Measurements from ENCODE around the gene PALM. TPM values are rescaled to one million over a fixed set of nuclear protein-coding genes. Genes with fewer than 3 reads are reported as not detected.

Gene PALM
- total and polyA plus RNA-seq, 5 donors: 30.3 to 84.9 (median 41.5) TPM

DNA sequence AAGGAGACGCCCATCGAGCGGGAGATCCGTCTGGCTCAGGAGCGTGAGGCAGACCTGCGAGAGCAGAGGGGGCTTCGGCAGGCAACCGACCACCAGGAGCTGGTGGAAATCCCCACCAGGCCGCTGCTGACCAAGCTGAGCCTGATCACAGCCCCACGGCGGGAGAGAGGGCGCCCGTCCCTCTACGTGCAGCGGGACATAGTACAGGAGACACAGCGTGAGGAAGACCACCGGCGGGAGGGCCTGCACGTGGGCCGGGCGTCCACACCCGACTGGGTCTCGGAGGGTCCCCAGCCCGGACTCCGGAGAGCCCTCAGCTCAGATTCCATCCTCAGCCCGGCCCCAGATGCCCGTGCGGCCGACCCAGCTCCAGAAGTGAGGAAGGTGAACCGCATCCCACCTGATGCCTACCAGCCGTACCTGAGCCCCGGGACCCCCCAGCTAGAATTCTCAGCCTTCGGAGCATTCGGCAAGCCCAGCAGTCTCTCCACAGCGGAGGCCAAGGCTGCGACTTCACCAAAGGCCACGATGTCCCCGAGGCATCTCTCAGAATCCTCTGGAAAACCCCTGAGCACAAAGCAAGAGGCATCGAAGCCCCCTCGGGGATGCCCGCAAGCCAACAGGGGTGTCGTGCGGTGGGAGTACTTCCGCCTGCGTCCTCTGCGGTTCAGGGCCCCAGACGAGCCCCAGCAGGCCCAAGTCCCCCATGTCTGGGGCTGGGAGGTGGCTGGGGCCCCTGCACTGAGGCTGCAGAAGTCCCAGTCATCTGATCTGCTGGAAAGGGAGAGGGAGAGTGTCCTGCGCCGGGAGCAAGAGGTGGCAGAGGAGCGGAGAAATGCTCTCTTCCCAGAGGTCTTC, 49.3 kb downstream of the PALM start:
- ATAC-seq: no peak

GRCh38 chr19:763181-763580, 54.4 kb downstream of the PALM start:
- no peaks in the 10 kb centered on the region for H3K4me1 ChIP-seq (ENCODE audit: control insufficient read depth, insufficient read depth, low read length)
- DNase-seq: no peak
- H3K27me3 ChIP-seq (ENCODE audit: control insufficient read depth, insufficient read depth): no peaks in the 10 kb centered on the region
- 94% methylated on average over 10 of the region's 10 CpGs for WGBS
- ATAC-seq: no peak
- no peak overlapping the region for H3K27ac ChIP-seq (ENCODE audit: low read length)
- no peak overlapping the region for H3K4me3 ChIP-seq (ENCODE audit: low read length)
- intact Hi-C loops (cut with DNase I): loop anchor here in 2 of 4 donors (10.0 kb wide), 2 partner anchors 162 to 222 kb away; partner anchors contain the start of genes ARID3A (in 1 of the 2) and WDR18 (in 1 of the 2)
- H3K9me3 ChIP-seq (ENCODE audit: control insufficient read depth, low read length): no peaks in the 10 kb centered on the region

More for the DNA sequence above, 49.3 kb downstream of the PALM start:
- intact Hi-C loops (cut with DNase I): no loop called here
- Histone ChIP-seq H3K27me3 (ENCODE audit: control insufficient read depth, insufficient read depth) (no peaks in the 10 kb centered on the region), H3K27ac (ENCODE audit: low read length) (no peak overlapping the region), H3K4me1 (ENCODE audit: control insufficient read depth, insufficient read depth, low read length) (no peaks in the 10 kb centered on the region), H3K9me3 (ENCODE audit: control insufficient read depth, low read length) (no peaks in the 10 kb centered on the region), H3K4me3 (ENCODE audit: low read length) (no peak overlapping the region)
- no peak for DNase-seq
- WGBS: 96% methylated on average over 50 of the region's 50 CpGs

- no peak for DNase-seq
- Histone ChIP-seq H3K9me3 (ENCODE audit: control insufficient read depth, low read length) (no peaks in the 10 kb centered on the region), H3K4me1 (ENCODE audit: control insufficient read depth, insufficient read depth, low read length) (no peaks in the 10 kb centered on the region), H3K27me3 (ENCODE audit: control insufficient read depth, insufficient read depth) (no peaks in the 10 kb centered on the region), H3K27ac (ENCODE audit: low read length) (no peak overlapping the region), H3K4me3 (ENCODE audit: low read length) (no peak overlapping the region)
- intact Hi-C loops (cut with DNase I): loop anchor here in 2 of 4 donors (10.0 kb wide), 2 partner anchors 161 to 221 kb away; partner anchors contain the start of genes ARID3A (in 1 of the 2) and WDR18 (in 1 of the 2)
- 91% methylated on average over 6 of the region's 6 CpGs for WGBS
- ATAC-seq: no peak
These were observed 55.1 kb downstream of the PALM start for GRCh38 chr19:763869-764268.

DNA sequence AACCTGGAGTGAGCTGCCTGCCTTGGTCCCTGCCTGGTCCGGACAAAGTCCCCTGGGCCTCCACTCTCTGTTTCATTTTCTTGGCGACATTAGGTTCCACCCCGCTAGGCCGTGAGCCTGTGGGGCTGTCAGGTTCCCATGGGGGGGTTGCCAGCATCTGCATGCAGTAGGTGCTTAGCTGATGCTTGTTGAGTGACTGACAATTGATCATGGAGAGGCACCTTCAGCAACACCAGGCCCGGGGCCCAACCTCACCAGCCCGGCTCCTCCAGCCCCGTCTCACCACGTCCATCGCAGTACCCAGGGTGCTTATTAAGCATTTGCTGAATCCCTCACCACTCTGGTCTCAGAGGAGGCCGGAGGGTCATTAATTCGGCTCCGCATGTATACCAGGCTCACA, 55.6 kb downstream of the PALM start:
- DNase-seq: no peak
- intact Hi-C loops (cut with DNase I): loop anchor here in 2 of 4 donors (10.0 kb wide), 2 partner anchors 160 to 220 kb away; partner anchors contain the start of genes ARID3A (in 1 of the 2) and WDR18 (in 1 of the 2)
- Histone ChIP-seq H3K4me1 (ENCODE audit: control insufficient read depth, insufficient read depth, low read length) (no peaks in the 10 kb centered on the region), H3K9me3 (ENCODE audit: control insufficient read depth, low read length) (no peaks in the 10 kb centered on the region), H3K4me3 (ENCODE audit: low read length) (no peak overlapping the region), H3K27ac (ENCODE audit: low read length) (no peak overlapping the region), H3K27me3 (ENCODE audit: control insufficient read depth, insufficient read depth) (no peaks in the 10 kb centered on the region)
- ATAC-seq: peak in 1 of 2 donors; percentile 6
- 90% methylated on average over 12 of the region's 12 CpGs for WGBS

GRCh38 chr19:765179-765738, 56.5 kb downstream of the PALM start:
- H3K27ac ChIP-seq (ENCODE audit: low read length): no peak overlapping the region
- no peak overlapping the region for H3K4me3 ChIP-seq (ENCODE audit: low read length)
- WGBS: 80% methylated on average over 7 of the region's 7 CpGs
- H3K27me3 ChIP-seq (ENCODE audit: control insufficient read depth, insufficient read depth): no peaks in the 10 kb centered on the region
- no peaks in the 10 kb centered on the region for H3K4me1 ChIP-seq (ENCODE audit: control insufficient read depth, insufficient read depth, low read length)
- H3K9me3 ChIP-seq (ENCODE audit: control insufficient read depth, low read length): no peaks in the 10 kb centered on the region
- DNase-seq (no peak), ATAC-seq (peak; percentile 7 to 13)
- intact Hi-C loops (cut with DNase I): loop anchor here in 3 of 4 donors (5.0 to 10.0 kb wide), 4 partner anchors 92 to 220 kb away; partner anchors contain the start of genes ARID3A (in 1 of the 3), CFD (in 1 of the 3) and WDR18 (in 1 of the 3)

GRCh38 chr19:768424-768823, 59.7 kb downstream of the PALM start:
- ATAC-seq: no peak
- intact Hi-C loops (cut with DNase I): loop anchor here in 3 of 4 donors (5.0 to 10.0 kb wide), 4 partner anchors 89 to 216 kb away; partner anchors contain the start of genes ARID3A (in 1 of the 3), CFD (in 1 of the 3) and WDR18 (in 1 of the 3)
- 67% methylated on average over 14 of the region's 14 CpGs for WGBS
- Histone ChIP-seq H3K4me1 (ENCODE audit: control insufficient read depth, insufficient read depth, low read length) (no peaks in the 10 kb centered on the region), H3K27me3 (ENCODE audit: control insufficient read depth, insufficient read depth) (no peaks in the 10 kb centered on the region), H3K27ac (ENCODE audit: low read length) (no peak overlapping the region), H3K4me3 (ENCODE audit: low read length) (no peak overlapping the region), H3K9me3 (ENCODE audit: control insufficient read depth, low read length) (no peaks in the 10 kb centered on the region)
- no peak for DNase-seq

- Histone ChIP-seq H3K27ac (ENCODE audit: low read length) (no peak overlapping the region), H3K9me3 (ENCODE audit: control insufficient read depth, low read length) (no peaks in the 10 kb centered on the region), H3K4me1 (ENCODE audit: control insufficient read depth, insufficient read depth, low read length) (no peaks in the 10 kb centered on the region), H3K4me3 (ENCODE audit: low read length) (no peak overlapping the region), H3K27me3 (ENCODE audit: control insufficient read depth, insufficient read depth) (no peaks in the 10 kb centered on the region)
- ATAC-seq (peak; percentile 15 to 22), DNase-seq (no peak)
- intact Hi-C loops (cut with DNase I): loop anchor here (1.0 to 10.0 kb wide), 8 partner anchors 85 to 215 kb away; partner anchors contain the start of genes CFD (in 2 of the 4), WDR18 (in 2 of the 4), ARID3A (in 1 of the 4) and ELANE (in 1 of the 4)
- WGBS: 80% methylated on average over 6 of the region's 6 CpGs
These were observed 60.9 kb downstream of the PALM start for GRCh38 chr19:769616-770015.

GRCh38 chr19:771332-771785, 62.6 kb downstream of the PALM start:
- peak; percentile 50 to 61 for ATAC-seq
- no peak overlapping the region for H3K4me3 ChIP-seq (ENCODE audit: low read length)
- intact Hi-C loops (cut with DNase I): loop anchor here in 2 of 4 donors (2.0 to 10.0 kb wide), 4 partner anchors 83 to 213 kb away; partner anchors contain the start of genes CFD (in 1 of the 2), ELANE (in 1 of the 2) and WDR18 (in 1 of the 2)
- peak; percentile 62 to 73 (median 67) for DNase-seq
- H3K4me1 ChIP-seq (ENCODE audit: control insufficient read depth, insufficient read depth, low read length): no peaks in the 10 kb centered on the region
- WGBS: 25% methylated on average over 6 of the region's 6 CpGs
- no peaks in the 10 kb centered on the region for H3K9me3 ChIP-seq (ENCODE audit: control insufficient read depth, low read length)
- H3K27me3 ChIP-seq (ENCODE audit: control insufficient read depth, insufficient read depth): no peaks in the 10 kb centered on the region
- H3K27ac ChIP-seq (ENCODE audit: low read length): no peak overlapping the region

- intact Hi-C loops (cut with DNase I): loop anchor here in 2 of 4 donors (10.0 kb wide), 2 partner anchors 83 to 213 kb away; partner anchors contain the start of genes CFD (in 1 of the 2), ELANE (in 1 of the 2) and WDR18 (in 1 of the 2)
- 88% methylated on average over 5 of the region's 5 CpGs for WGBS
These were observed 63.3 kb downstream of the PALM start for GRCh38 chr19:772063-772462.

GRCh38 chr19:772730-773436, 64.1 kb downstream of the PALM start:
- Histone ChIP-seq H3K27me3 (ENCODE audit: control insufficient read depth, insufficient read depth) (no peaks in the 10 kb centered on the region), H3K9me3 (ENCODE audit: control insufficient read depth, low read length) (no peaks in the 10 kb centered on the region)

More at GRCh38 chr19:772063-772462, 63.3 kb downstream of the PALM start:
- Histone ChIP-seq H3K27me3 (ENCODE audit: control insufficient read depth, insufficient read depth) (no peaks in the 10 kb centered on the region), H3K4me3 (ENCODE audit: low read length) (no peak overlapping the region), H3K9me3 (ENCODE audit: control insufficient read depth, low read length) (no peaks in the 10 kb centered on the region), H3K27ac (ENCODE audit: low read length) (no peak overlapping the region), H3K4me1 (ENCODE audit: control insufficient read depth, insufficient read depth, low read length) (no peaks in the 10 kb centered on the region)
- ATAC-seq (no peak), DNase-seq (no peak)

More at GRCh38 chr19:772730-773436, 64.1 kb downstream of the PALM start:
- Histone ChIP-seq H3K4me1 (ENCODE audit: control insufficient read depth, insufficient read depth, low read length) (no peaks in the 10 kb centered on the region), H3K4me3 (ENCODE audit: low read length) (no peak overlapping the region), H3K27ac (ENCODE audit: low read length) (no peak overlapping the region)
- intact Hi-C loops (cut with DNase I): loop anchor here in 2 of 4 donors (10.0 kb wide), 2 partner anchors 82 to 212 kb away; partner anchors contain the start of genes CFD (in 1 of the 2), ELANE (in 1 of the 2) and WDR18 (in 1 of the 2)
- ATAC-seq (peak in 1 of 2 donors; percentile 12), DNase-seq (no peak)
- 70% methylated on average over 18 of the region's 18 CpGs for WGBS
